HepG2 (cell line): ENCODE results near the gene ABI3BP. TPM values are rescaled to one million over a fixed set of nuclear protein-coding genes. Genes with fewer than 3 reads are reported as not detected.

ENCODE experiments used
- ATAC-seq: fragments of 200-7000 bp; cut with Tn5 transposase; 3 replicates; pipeline ENCODE4 v1.9.1; 2020; ENCODE audit warnings: mild to moderate bottlenecking, moderate library complexity
- BruUV-seq: library from RNA; stranded (reverse); fragments of 400-500 nt; replicated peaks from 2 replicates; lab custom pipeline; 2021; lab: Mats Ljungman, UMichigan
- CTCF ChIA-PET: fragments of 300-600 bp; formaldehyde crosslinking; extraction: SDS; loops from one replicate; lab custom pipeline; 2021; ENCODE audit warnings: low total read pairs, inconsistent platforms, low intra/inter-chr PET ratio; lab: Yijun Ruan, JAX
- POLR2A ChIA-PET: fragments of 350-600 bp; sonication (Branson Sonifier 250); formaldehyde crosslinking; loops from one replicate; lab custom pipeline; 2020; ENCODE audit warnings: antibody characterized with exemption, inconsistent platforms; lab: Yijun Ruan, JAX
- DNase-seq: peaks from one replicate; pipeline ENCODE4 v3.0.0-alpha.2; 2015; ENCODE audit warnings: low spot score
- FAIRE-seq: peaks from 3 replicates; lab custom pipeline; 2011; peaks lifted over from hg19 to GRCh38; lab: Jason Lieb, UNC
- H2AFZ ChIP-seq: one replicate; pipeline ENCODE4 v1.6.1; 2011; ENCODE audit warnings: low read length, inconsistent platforms
- H3K27ac ChIP-seq: fragments of 300-600 bp; 3 replicates; pipeline ENCODE4 v1.8.0; 2011; ENCODE audit warnings: mixed run types, mild to moderate bottlenecking, mixed read lengths, low read length, inconsistent platforms; ENCODE audit not compliant: insufficient read depth; ENCODE audit errors: extremely low read length
- H3K27me3 ChIP-seq, 2 experiments: fragments of 200-600 bp in 1 of 2; 2 replicates in 1 of 2; 3 replicates in 1 of 2; pipeline versions ENCODE4 v1.6.0 to v1.8.0; 2011; ENCODE audit warnings: low read length in 2 of 2, mild to moderate bottlenecking in 2 of 2, moderate library complexity in 2 of 2, inconsistent platforms in 1 of 2; ENCODE audit not compliant: insufficient read depth in 2 of 2, control insufficient read depth in 1 of 2
- H3K36me3 ChIP-seq, 2 experiments: fragments of 200-600 bp in 1 of 2; replicated peaks in 1 of 2; 2 replicates in 1 of 2; 3 replicates in 1 of 2; pipeline versions ENCODE4 v1.5.1 to v1.8.0; 2011; ENCODE audit warnings: low read length in 2 of 2, inconsistent platforms in 1 of 2; ENCODE audit not compliant: insufficient read depth in 2 of 2, control insufficient read depth in 1 of 2
- H3K4me1 ChIP-seq: 2 replicates; pipeline ENCODE4 v1.5.1; 2012; ENCODE audit warnings: low read length, inconsistent platforms; ENCODE audit not compliant: insufficient read depth
- H3K4me2 ChIP-seq: 2 replicates; pipeline ENCODE4 v1.6.0; 2011; ENCODE audit warnings: low read depth, low read length, inconsistent platforms
- H3K4me3 ChIP-seq, 3 experiments: fragments of 200-600 bp in 1 of 3; sonication (generic), shearing (Covaris generic) in 1 of 3; replicated peaks in 1 of 3; 2 replicates each; pipeline ENCODE4 v1.5.1; 2011 to 2016; ENCODE audit warnings: low read length in 3 of 3, inconsistent platforms in 2 of 3, low read depth in 2 of 3, mild to moderate bottlenecking in 2 of 3, control low read depth in 1 of 3, mixed read lengths in 1 of 3; ENCODE audit not compliant: insufficient read depth in 1 of 3
- H3K79me2 ChIP-seq: one replicate; pipeline ENCODE4 v1.6.1; 2011; ENCODE audit warnings: low read length, inconsistent platforms; ENCODE audit not compliant: insufficient read depth
- H3K9ac ChIP-seq: 2 replicates; pipeline ENCODE4 v1.6.0; 2011; ENCODE audit warnings: mild to moderate bottlenecking, low read depth, low read length, inconsistent platforms; ENCODE audit not compliant: insufficient read depth
- H3K9me3 ChIP-seq: 2 replicates; pipeline ENCODE4 v1.5.1; 2012; ENCODE audit warnings: mild to moderate bottlenecking, low read length
- H4K20me1 ChIP-seq: 2 replicates; pipeline ENCODE4 v1.6.0; 2011; ENCODE audit warnings: inconsistent platforms, mild to moderate bottlenecking, low read length, moderate library complexity; ENCODE audit not compliant: insufficient read depth
- CTCF ChIP-seq: sonication (generic); formaldehyde crosslinking; IDR thresholded peaks from 2 replicates; pipeline ENCODE4 v1.5.0; 2020; ENCODE audit warnings: mild to moderate bottlenecking, missing genetic modification reagents, moderate library complexity
- EED ChIP-seq: sonication (generic); formaldehyde crosslinking; IDR thresholded peaks from 2 replicates; pipeline ENCODE4 v1.5.0; 2020; ENCODE audit warnings: mild to moderate bottlenecking, missing genetic modification reagents
- RAD21 ChIP-seq: fragments of 450-650 bp; formaldehyde crosslinking; IDR thresholded peaks from 2 replicates; pipeline ENCODE4 v1.5.0; 2020; ENCODE audit warnings: mild to moderate bottlenecking
- STAG1 ChIP-seq: sonication (generic); formaldehyde crosslinking; IDR thresholded peaks from 2 replicates; pipeline ENCODE4 v1.4.0; 2020; ENCODE audit warnings: missing genetic modification reagents
- ZNF235 ChIP-seq: sonication (generic); formaldehyde crosslinking; IDR thresholded peaks from 2 replicates; pipeline ENCODE4 v1.8.1; 2023; ENCODE audit warnings: mild to moderate bottlenecking, missing genetic modification reagents, borderline replicate concordance
- WGBS: methylation state at CpG from one replicate; pipeline ENCODE4 v1.1.6; 2017; ENCODE audit warnings: low lambda C conversion rate; 5-methylcytosine and 5-hydroxymethylcytosine counted together
- in situ Hi-C: cut with HindIII; loops from 2 replicates; pipeline ENCODE4 v1.10.0; 2017; ENCODE audit warnings: low pct_unique_long_range_greater_than_20kb; ENCODE audit not compliant: extremely low pct_ligation_motif_present
- intact Hi-C: fragments of 100-400 bp; cut with micrococcal nuclease; formaldehyde crosslinking; loops from one replicate; pipeline ENCODE4 v1.10.0; 2022; ENCODE audit not compliant: unreplicated experiment
- polyA plus RNA-seq, 8 experiments: library from polyadenylated mRNA; depleted of rRNA in 3 of 8; stranded (reverse) in 7 of 8; unstranded in 1 of 8; fragments of >200 nt; fragmentation: Illumina TruSeq in 4 of 8; extraction: Trizol in 4 of 8; gene quantifications; 2 replicates each; pipeline versions ENCODE4 v1.2.1 to v1.2.3, GENCODE V29; 2011 to 2016; ENCODE audit warnings: low read depth in 4 of 8, missing spikeins in 1 of 8, mixed read lengths in 1 of 8; ENCODE audit not compliant: insufficient read depth in 1 of 8
- total RNA-seq, 5 experiments: library from RNA; depleted of rRNA; stranded (reverse); fragments of >200 nt; fragmentation: Illumina TruSeq; extraction: Trizol; gene quantifications; 2 replicates each; pipeline ENCODE4 v1.2.3, GENCODE V29; 2016; ENCODE audit warnings: low read depth in 1 of 5

ABI3BP gene
- total and polyA plus RNA-seq, 2 of the 13 experiments (the other 11 are each of a cell fraction or from before 2014, with no cell fraction given), result not detected

- no peaks in the 10 kb centered on the region for H3K79me2 ChIP-seq
- ChIA-PET POLR2A (no interaction called here), CTCF (no interaction called here)
- H3K36me3 ChIP-seq, result no peaks in the 10 kb centered on the region
- no peaks in the 10 kb centered on the region for H3K9me3 ChIP-seq
- H3K27me3 ChIP-seq, result no peaks in the 10 kb centered on the region; a peak in 1 of 5 replicates
- intact Hi-C loops (loop anchor here (1.0 kb wide), 1 partner anchor 81 kb away; no protein-coding TSS in a partner anchor), in situ Hi-C loops (no loop called here)
- peak; percentile 2 for DNase-seq
- peak; percentile 58 for FAIRE-seq
- H3K27ac ChIP-seq, result no peak overlapping the region
- no peak overlapping the region for H3K4me2 ChIP-seq
- no TSS peak for BruUV-seq
- no peaks in the 10 kb centered on the region for H3K4me1 ChIP-seq
- no peak overlapping the region for H3K9ac ChIP-seq
- 25% methylated on average over 1 of the region's 1 CpG for WGBS
- peak; percentile 99 for ATAC-seq
- TF ChIP-seq RAD21 (0 out of 2 replicates have a peak, but pooled peaks have one; percentile 11), CTCF (CRISPR knock-in tag) (peak; percentile 47), STAG1 (CRISPR knock-in tag) (peak; percentile 47), EED (CRISPR knock-in tag) (no peak)
- TF ChIP-seq, all 625 proteins: peak for 3
- Histone ChIP-seq H3K4me3 (no peak overlapping the region), H2AFZ (no peak overlapping the region), H4K20me1 (no peaks in the 10 kb centered on the region)
Measured at GRCh38 chr3:100761211-100761942, 231.8 kb downstream of the ABI3BP start.

- FAIRE-seq, result no peak
- intact Hi-C loops, result no loop called here
- no TSS peak for BruUV-seq
- no peaks in the 10 kb centered on the region for H3K79me2 ChIP-seq
- no peaks in the 10 kb centered on the region for H3K4me1 ChIP-seq
- DNase-seq, result no peak
- ChIA-PET CTCF (no interaction called here), POLR2A (no interaction called here)
- 51% methylated on average over 4 of the region's 4 CpGs for WGBS
- H3K9ac ChIP-seq, result no peak overlapping the region
- no peaks in the 10 kb centered on the region for H3K36me3 ChIP-seq
- no peak overlapping the region for H2AFZ ChIP-seq
- no peak overlapping the region for H3K4me3 ChIP-seq
- ATAC-seq, result no peak
- no peak for TF ChIP-seq ZNF235 (CRISPR knock-in tag)
- H3K9me3 ChIP-seq, result no peaks in the 10 kb centered on the region
- in situ Hi-C loops, result no loop called here
- H3K4me2 ChIP-seq, result no peak overlapping the region
- H3K27me3 ChIP-seq, result no peaks in the 10 kb centered on the region; a peak in 1 of 5 replicates
- H4K20me1 ChIP-seq, result no peaks in the 10 kb centered on the region
- H3K27ac ChIP-seq, result no peak overlapping the region
Measured at GRCh38 chr3:100760377-100760776, 232.8 kb downstream of the ABI3BP start.
